ENCODE results near the gene CD244.

CD244 gene

DNA sequence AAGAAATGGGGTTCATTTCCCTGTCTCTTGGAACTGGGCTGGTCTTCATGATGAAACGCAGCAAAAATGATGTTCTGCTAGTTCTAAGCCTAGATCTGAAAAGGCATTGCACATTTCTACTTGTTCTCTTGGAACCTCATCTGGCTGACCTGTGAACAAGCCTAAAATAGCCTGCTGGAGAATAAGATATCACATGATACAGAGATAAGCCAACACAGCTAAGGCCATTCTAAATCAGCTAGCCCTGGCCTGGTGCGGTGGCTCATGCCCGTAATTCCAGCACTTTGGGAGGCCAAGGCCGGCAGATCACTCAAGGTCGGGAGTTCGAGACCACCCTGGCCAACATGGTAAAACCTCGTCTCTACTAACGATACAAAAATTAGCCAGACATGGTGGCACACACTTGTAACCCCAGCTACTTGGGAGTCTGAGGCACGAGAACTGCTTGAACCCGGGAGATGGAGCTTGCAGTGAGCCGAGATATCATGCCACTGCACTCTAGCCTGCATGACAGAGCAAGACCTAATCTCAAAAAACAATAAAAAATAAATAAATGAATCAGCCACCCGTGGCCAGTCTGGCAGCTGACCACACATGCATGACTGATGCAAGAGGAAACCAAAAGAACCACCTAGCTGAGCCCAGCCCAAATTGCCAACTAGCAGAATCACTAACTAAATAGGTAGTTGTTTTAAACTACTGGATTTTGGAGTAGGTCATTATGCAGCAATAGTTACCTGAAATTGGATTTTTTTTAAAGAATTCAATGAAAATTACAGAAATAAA, 18.0 kb downstream of the CD244 start:
- DNase-seq (ENCODE audit: low read depth), result no peak
- H3K4me3 ChIP-seq (ENCODE audit: low read depth, low read length), result no peak overlapping the region
- TF ChIP-seq, protein P1, sequence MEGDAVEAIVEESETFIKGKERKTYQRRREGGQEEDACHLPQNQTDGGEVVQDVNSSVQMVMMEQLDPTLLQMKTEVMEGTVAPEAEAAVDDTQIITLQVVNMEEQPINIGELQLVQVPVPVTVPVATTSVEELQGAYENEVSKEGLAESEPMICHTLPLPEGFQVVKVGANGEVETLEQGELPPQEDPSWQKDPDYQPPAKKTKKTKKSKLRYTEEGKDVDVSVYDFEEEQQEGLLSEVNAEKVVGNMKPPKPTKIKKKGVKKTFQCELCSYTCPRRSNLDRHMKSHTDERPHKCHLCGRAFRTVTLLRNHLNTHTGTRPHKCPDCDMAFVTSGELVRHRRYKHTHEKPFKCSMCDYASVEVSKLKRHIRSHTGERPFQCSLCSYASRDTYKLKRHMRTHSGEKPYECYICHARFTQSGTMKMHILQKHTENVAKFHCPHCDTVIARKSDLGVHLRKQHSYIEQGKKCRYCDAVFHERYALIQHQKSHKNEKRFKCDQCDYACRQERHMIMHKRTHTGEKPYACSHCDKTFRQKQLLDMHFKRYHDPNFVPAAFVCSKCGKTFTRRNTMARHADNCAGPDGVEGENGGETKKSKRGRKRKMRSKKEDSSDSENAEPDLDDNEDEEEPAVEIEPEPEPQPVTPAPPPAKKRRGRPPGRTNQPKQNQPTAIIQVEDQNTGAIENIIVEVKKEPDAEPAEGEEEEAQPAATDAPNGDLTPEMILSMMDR (IDR thresholded peaks at IDR 0.05; ENCODE audit: control insufficient read depth, extremely low read depth, insufficient read depth), result no peak

DNA sequence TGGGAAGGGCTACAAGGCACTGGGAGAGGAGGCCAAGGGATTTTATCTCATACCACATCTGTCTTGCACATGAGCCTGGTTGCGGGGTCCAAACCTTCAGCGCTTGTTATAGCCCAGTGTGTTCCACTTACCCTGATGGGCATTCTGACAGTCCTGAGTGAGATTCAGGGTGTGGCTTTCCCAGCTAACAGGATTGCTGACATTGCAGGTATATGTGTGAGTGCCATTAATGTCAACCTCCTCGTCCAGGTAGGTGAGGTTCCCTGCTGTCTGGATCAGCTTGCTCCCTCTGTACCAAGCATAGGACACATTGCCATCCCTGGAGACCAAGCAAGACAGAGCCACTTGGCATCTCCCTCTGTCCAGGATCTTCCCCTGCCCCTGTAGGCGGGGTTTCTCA, 21.6 kb downstream of the CD244 start:
- TF ChIP-seq, protein P1 (IDR thresholded peaks at IDR 0.05; ENCODE audit: control insufficient read depth, extremely low read depth, insufficient read depth), result no peak
- H3K4me3 ChIP-seq (ENCODE audit: low read depth, low read length), result no peak overlapping the region
- no peak for DNase-seq (ENCODE audit: low read depth)

DNA sequence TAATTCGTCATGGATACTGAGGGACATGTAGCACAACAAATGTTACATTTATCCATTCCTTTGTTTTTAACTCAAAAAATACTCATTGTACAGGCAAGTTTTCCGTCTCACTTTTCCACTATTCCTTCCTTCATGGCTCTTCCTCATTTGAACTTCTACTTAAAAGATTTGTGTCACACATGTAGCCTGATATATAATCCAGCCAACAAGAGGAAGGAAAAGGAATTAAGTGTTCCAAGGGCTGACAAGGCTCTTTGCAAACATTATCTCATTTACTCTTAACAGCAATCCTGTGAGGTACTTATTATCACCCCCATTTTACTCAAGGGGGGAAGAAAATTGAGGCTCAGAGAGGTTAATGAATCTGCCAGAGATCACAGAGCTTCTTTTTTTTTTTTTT, 22.9 kb downstream of the CD244 start:
- DNase-seq (ENCODE audit: low read depth), result no peak
- TF ChIP-seq, protein P1 (IDR thresholded peaks at IDR 0.05; ENCODE audit: control insufficient read depth, extremely low read depth, insufficient read depth), result no peak
- no peak overlapping the region for H3K4me3 ChIP-seq (ENCODE audit: low read depth, low read length)

DNA sequence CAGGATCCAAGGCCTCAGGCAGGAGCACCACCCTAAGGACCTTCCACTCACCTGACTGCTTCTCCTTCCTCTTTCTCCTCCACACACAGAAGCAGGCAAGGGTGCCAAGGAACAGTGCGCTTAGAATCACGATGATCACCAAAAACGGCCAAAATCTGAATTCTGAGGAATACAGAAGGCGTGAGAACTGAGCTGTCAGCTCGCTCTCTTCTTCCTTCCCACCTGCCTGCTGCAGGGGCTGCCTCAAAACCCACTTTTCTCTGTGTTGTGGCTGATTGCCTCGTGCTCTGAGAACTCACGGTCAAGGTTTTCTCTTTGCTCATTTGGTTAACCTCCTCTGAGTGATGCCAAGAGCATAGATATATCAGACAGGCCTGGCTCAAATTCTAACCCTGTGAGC, 23.8 kb downstream of the CD244 start:
- no peak overlapping the region for H3K4me3 ChIP-seq (ENCODE audit: low read depth, low read length)
- TF ChIP-seq, protein P1 (IDR thresholded peaks at IDR 0.05; ENCODE audit: control insufficient read depth, extremely low read depth, insufficient read depth), result no peak

DNA sequence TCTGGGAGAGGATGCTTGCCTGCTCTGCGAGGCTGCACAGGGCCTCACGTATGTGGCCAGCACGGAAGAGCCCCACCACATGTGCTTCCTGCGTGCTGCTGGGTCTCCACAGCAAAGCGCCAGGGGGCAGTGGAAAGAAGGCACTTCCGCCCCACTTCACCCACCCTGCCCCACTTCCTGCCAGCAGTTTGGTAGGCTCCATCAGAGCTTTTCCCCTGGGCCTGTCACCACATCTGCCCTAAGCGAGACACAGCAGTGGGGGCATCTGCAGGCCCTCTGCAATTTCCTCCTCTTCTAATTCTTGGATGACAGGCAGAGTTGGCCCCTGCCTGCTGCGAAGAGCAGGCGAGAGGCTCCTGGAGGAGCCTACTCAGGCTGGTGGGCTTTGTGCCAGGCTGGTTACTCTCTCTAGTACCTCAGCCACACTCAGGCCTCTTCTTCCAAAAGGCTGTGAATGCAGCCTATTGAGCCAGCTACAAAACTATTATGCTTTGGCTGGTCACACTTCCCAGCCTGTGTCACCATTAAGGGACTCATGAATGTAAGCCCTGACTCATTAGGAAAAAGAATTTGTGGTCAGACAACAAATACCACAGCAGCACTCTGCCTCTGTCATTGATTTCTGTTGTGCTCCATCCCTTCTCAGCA, 25.0 kb downstream of the CD244 start:
- TF ChIP-seq, protein P1 (IDR thresholded peaks at IDR 0.05; ENCODE audit: control insufficient read depth, extremely low read depth, insufficient read depth), result no peak
- DNase-seq (ENCODE audit: low read depth), result no peak
- no peak overlapping the region for H3K4me3 ChIP-seq (ENCODE audit: low read depth, low read length)

More for the DNA sequence above, 23.8 kb downstream of the CD244 start:
- no peak for DNase-seq (ENCODE audit: low read depth)

DNA sequence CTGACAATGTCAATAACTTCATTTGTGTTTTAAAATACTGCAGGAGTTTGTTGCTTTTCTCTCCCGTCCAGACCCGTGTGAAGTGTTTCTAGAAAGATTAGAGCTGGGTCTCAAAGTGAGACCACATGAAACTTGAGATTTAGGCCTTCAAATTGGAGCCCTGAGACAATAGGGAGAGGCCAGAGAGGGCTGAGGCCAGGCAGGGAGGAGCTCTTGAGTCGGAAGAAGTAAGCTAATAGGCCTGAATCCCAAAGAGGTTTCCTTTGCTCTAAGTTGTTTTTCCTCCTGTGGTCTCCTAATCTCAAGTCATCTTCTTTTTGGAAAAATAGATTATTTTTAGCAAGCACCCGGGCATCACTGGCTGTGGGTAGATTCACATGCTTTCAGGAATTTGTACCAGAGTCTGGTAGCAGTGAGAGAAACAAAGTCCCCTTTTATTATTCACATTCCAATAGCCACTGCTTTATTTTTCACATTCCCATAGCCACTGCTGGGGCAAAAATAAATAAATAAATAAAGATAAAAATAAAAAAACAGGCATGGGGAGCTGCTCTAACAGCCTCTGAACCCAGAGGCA, 25.6 kb downstream of the CD244 start:
- DNase-seq (ENCODE audit: low read depth), result no peak
- TF ChIP-seq, protein P1 (IDR thresholded peaks at IDR 0.05; ENCODE audit: control insufficient read depth, extremely low read depth, insufficient read depth), result no peak
- H3K4me3 ChIP-seq (ENCODE audit: low read depth, low read length), result no peak overlapping the region

Measured in LNCaP clone FGC (cell line).